Activated T-helper 9 cell treated with anti-CD3 and anti-CD28 coated beads, Interleukin-2, amount 50 U/mL, for 16 hours (primary cell): ENCODE measurements around the gene GUCY1A2.
"Not testable (repeated sequence)": the region's sequence is repeated elsewhere in the genome, so short reads cannot be mapped to it uniquely, and the experiment has no call there.

Source experiments
- DNase-seq: peaks from one replicate; pipeline ENCODE4 v3.0.0-alpha.2; 2020; ENCODE audit warnings: low read depth

The GUCY1A2 gene

GRCh38 chr11:107018219-107018901, at the start of gene GUCY1A2:
TSS of gene GUCY1A2 (minus strand) at chr11:107018476. CDS start at chr11:107018055, 421 bp downstream.
- no peak for DNase-seq

- DNase-seq, result no peak
Measured at GRCh38 chr11:107054391-107054790, 36.1 kb upstream of the GUCY1A2 start.

GRCh38 chr11:107051332-107051731, 33.1 kb upstream of the GUCY1A2 start:
- DNase-seq, result not testable (repeated sequence)

- not testable (repeated sequence) for DNase-seq
Measured at GRCh38 chr11:107050899-107051298, 32.6 kb upstream of the GUCY1A2 start.

- no peak for DNase-seq
Measured at GRCh38 chr11:107050121-107050520, 31.8 kb upstream of the GUCY1A2 start.

- DNase-seq, result no peak
Measured at GRCh38 chr11:107044503-107044902, 26.2 kb upstream of the GUCY1A2 start.

- no peak for DNase-seq
Measured at GRCh38 chr11:107043242-107044006, 25.1 kb upstream of the GUCY1A2 start.

- DNase-seq, result no peak
Measured at GRCh38 chr11:107042748-107043147, 24.5 kb upstream of the GUCY1A2 start.

- no peak for DNase-seq
Measured at GRCh38 chr11:107041088-107041444, 22.8 kb upstream of the GUCY1A2 start.

GRCh38 chr11:107040433-107041087, 22.3 kb upstream of the GUCY1A2 start:
- DNase-seq, result no peak

GRCh38 chr11:107025673-107026072, 7.4 kb upstream of the GUCY1A2 start:
- DNase-seq, result no peak

- DNase-seq, result no peak
Measured at GRCh38 chr11:107020594-107020993, 2.3 kb upstream of the GUCY1A2 start.

GRCh38 chr11:107018902-107019493, 722 bp upstream of the GUCY1A2 start:
- DNase-seq, result no peak

GRCh38 chr11:107017433-107018218, 650 bp downstream of the GUCY1A2 start:
- DNase-seq, result no peak

GRCh38 chr11:107017104-107017432, 1.2 kb downstream of the GUCY1A2 start:
- DNase-seq, result no peak

GRCh38 chr11:107014871-107015270, 3.4 kb downstream of the GUCY1A2 start:
- DNase-seq, result no peak

- DNase-seq, result no peak
Measured at GRCh38 chr11:107011977-107012376, 6.3 kb downstream of the GUCY1A2 start.

- no peak for DNase-seq
Measured at GRCh38 chr11:107009190-107009589, 9.1 kb downstream of the GUCY1A2 start.

- DNase-seq, result no peak
Measured at GRCh38 chr11:107006076-107006833, 12.0 kb downstream of the GUCY1A2 start.

- DNase-seq, result no peak
Measured at GRCh38 chr11:106999196-106999595, 19.1 kb downstream of the GUCY1A2 start.

- DNase-seq, result no peak
Measured at GRCh38 chr11:106998916-106999188, 19.4 kb downstream of the GUCY1A2 start.
